ENCODE results near the gene ARMC9.

Gene ARMC9

DNA sequence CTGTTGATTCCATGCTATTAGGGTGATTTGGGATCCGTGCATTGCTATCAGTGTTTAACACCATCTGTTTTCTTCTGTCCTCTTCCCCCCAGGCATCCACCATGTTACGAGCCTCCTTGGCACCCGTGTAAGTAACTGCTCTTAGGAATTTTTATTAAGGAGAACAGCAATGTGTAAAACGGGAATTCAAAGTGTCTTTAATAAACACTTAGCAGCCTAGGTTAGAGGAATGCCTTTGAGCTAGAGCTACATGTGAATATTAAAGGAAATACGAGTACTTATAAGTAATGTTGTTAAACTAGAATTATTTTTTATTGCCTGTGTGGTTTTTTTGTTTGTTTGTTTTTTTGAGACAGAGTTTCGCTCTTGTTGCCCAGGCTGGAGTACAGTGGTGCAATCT is 58.1 kb downstream of the ARMC9 start:
- H3K27ac ChIP-seq = no peak overlapping the region
- TF ChIP-seq, protein P1, sequence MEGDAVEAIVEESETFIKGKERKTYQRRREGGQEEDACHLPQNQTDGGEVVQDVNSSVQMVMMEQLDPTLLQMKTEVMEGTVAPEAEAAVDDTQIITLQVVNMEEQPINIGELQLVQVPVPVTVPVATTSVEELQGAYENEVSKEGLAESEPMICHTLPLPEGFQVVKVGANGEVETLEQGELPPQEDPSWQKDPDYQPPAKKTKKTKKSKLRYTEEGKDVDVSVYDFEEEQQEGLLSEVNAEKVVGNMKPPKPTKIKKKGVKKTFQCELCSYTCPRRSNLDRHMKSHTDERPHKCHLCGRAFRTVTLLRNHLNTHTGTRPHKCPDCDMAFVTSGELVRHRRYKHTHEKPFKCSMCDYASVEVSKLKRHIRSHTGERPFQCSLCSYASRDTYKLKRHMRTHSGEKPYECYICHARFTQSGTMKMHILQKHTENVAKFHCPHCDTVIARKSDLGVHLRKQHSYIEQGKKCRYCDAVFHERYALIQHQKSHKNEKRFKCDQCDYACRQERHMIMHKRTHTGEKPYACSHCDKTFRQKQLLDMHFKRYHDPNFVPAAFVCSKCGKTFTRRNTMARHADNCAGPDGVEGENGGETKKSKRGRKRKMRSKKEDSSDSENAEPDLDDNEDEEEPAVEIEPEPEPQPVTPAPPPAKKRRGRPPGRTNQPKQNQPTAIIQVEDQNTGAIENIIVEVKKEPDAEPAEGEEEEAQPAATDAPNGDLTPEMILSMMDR (conservative IDR thresholded peaks at IDR 0.05; ENCODE audit: low read depth) = no peak
- ChIA-PET CTCF (interaction anchor here (0.6 kb wide), 1 partner anchor 205 kb away, joined by 3 read pairs; no protein-coding TSS in a partner anchor), POLR2A (ENCODE audit: low non-redundant PET) (no interaction called here)
- no peak for DNase-seq (ENCODE audit: low spot score)

GRCh38 chr2:231257763-231258162 is 59.3 kb downstream of the ARMC9 start:
- POLR2A ChIA-PET (ENCODE audit: low non-redundant PET) = no interaction called here

DNA sequence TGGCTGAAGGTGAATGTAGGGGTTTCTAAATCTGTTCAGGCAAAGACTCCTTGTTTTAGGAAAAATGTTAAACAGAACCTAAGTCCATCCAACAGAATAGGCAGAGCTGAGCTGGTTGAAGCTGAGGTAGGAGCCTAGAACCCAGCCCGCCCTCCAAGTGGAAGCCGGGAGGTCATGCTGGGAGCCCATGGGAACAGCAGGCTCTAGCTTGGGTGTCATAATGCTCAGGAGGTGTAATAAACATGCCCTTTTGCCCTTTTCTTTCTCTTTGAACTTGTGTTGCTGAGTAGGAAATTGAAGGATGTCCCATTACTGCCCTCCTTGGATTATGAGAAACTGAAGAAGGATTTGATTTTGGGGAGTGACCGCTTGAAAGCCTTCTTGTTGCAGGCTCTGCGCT is 60.3 kb downstream of the ARMC9 start:
- ChIA-PET CTCF (no interaction called here), POLR2A (ENCODE audit: low non-redundant PET) (no interaction called here)
- H3K27ac ChIP-seq = no peak overlapping the region
- no peak for DNase-seq (ENCODE audit: low spot score)
- TF ChIP-seq, protein P1 (conservative IDR thresholded peaks at IDR 0.05; ENCODE audit: low read depth) = no peak

More at GRCh38 chr2:231257763-231258162, 59.3 kb downstream of the ARMC9 start:
- H3K27ac ChIP-seq = no peak overlapping the region
- no peak for DNase-seq (ENCODE audit: low spot score)
- CTCF ChIA-PET = no interaction called here
- TF ChIP-seq, protein P1 (conservative IDR thresholded peaks at IDR 0.05; ENCODE audit: low read depth) = no peak

GRCh38 chr2:231259104-231259503 is 60.7 kb downstream of the ARMC9 start:
- H3K27ac ChIP-seq = no peak overlapping the region
- CTCF ChIA-PET = no interaction called here
- TF ChIP-seq, protein P1 (conservative IDR thresholded peaks at IDR 0.05; ENCODE audit: low read depth) = no peak
- DNase-seq (ENCODE audit: low spot score) = no peak
- POLR2A ChIA-PET (ENCODE audit: low non-redundant PET) = no interaction called here

- CTCF ChIA-PET = no interaction called here
- peak; percentile 8 for DNase-seq (ENCODE audit: low spot score)
- TF ChIP-seq, protein P1 (conservative IDR thresholded peaks at IDR 0.05; ENCODE audit: low read depth) = no peak
- POLR2A ChIA-PET (ENCODE audit: low non-redundant PET) = no interaction called here
- no peak overlapping the region for H3K27ac ChIP-seq
These were observed 62.2 kb downstream of the ARMC9 start for GRCh38 chr2:231260442-231261208.

- ChIA-PET POLR2A (ENCODE audit: low non-redundant PET) (no interaction called here), CTCF (no interaction called here)
- H3K27ac ChIP-seq = no peak overlapping the region
- TF ChIP-seq, protein P1 (conservative IDR thresholded peaks at IDR 0.05; ENCODE audit: low read depth) = no peak
- DNase-seq (ENCODE audit: low spot score) = no peak
These were observed 64.8 kb downstream of the ARMC9 start for GRCh38 chr2:231263118-231263831.

All from RWPE1 (cell line).